HepG2 (cell line): Measurements from ENCODE around the gene DOCK1. TPM values are rescaled to one million over a fixed set of nuclear protein-coding genes. Genes with fewer than 3 reads are reported as not detected.

Experiments used
- ATAC-seq: fragments of 200-7000 bp; cut with Tn5 transposase; 3 replicates; pipeline ENCODE4 v1.9.1; 2020; ENCODE audit warnings: mild to moderate bottlenecking, moderate library complexity
- BruUV-seq: library from RNA; stranded (reverse); fragments of 400-500 nt; replicated peaks from 2 replicates; lab custom pipeline; 2021; lab: Mats Ljungman, UMichigan
- CTCF ChIA-PET: fragments of 300-600 bp; formaldehyde crosslinking; extraction: SDS; loops from one replicate; lab custom pipeline; 2021; ENCODE audit warnings: low total read pairs, inconsistent platforms, low intra/inter-chr PET ratio; lab: Yijun Ruan, JAX
- POLR2A ChIA-PET: fragments of 350-600 bp; sonication (Branson Sonifier 250); formaldehyde crosslinking; loops from one replicate; lab custom pipeline; 2020; ENCODE audit warnings: antibody characterized with exemption, inconsistent platforms; lab: Yijun Ruan, JAX
- DNase-seq: peaks from one replicate; pipeline ENCODE4 v3.0.0-alpha.2; 2015; ENCODE audit warnings: low spot score
- FAIRE-seq: peaks from 3 replicates; lab custom pipeline; 2011; peaks lifted over from hg19 to GRCh38; lab: Jason Lieb, UNC
- H2AFZ ChIP-seq: one replicate; pipeline ENCODE4 v1.6.1; 2011; ENCODE audit warnings: low read length, inconsistent platforms
- H3K27ac ChIP-seq: fragments of 300-600 bp; 3 replicates; pipeline ENCODE4 v1.8.0; 2011; ENCODE audit warnings: mixed run types, mild to moderate bottlenecking, mixed read lengths, low read length, inconsistent platforms; ENCODE audit not compliant: insufficient read depth; ENCODE audit errors: extremely low read length
- H3K27me3 ChIP-seq, 2 experiments: fragments of 200-600 bp in 1 of 2; 2 replicates in 1 of 2; 3 replicates in 1 of 2; pipeline versions ENCODE4 v1.6.0 to v1.8.0; 2011; ENCODE audit warnings: low read length in 2 of 2, mild to moderate bottlenecking in 2 of 2, moderate library complexity in 2 of 2, inconsistent platforms in 1 of 2; ENCODE audit not compliant: insufficient read depth in 2 of 2, control insufficient read depth in 1 of 2
- H3K36me3 ChIP-seq, 2 experiments: fragments of 200-600 bp in 1 of 2; replicated peaks in 1 of 2; 2 replicates in 1 of 2; 3 replicates in 1 of 2; pipeline versions ENCODE4 v1.5.1 to v1.8.0; 2011; ENCODE audit warnings: low read length in 2 of 2, inconsistent platforms in 1 of 2; ENCODE audit not compliant: insufficient read depth in 2 of 2, control insufficient read depth in 1 of 2
- H3K4me1 ChIP-seq: 2 replicates; pipeline ENCODE4 v1.5.1; 2012; ENCODE audit warnings: low read length, inconsistent platforms; ENCODE audit not compliant: insufficient read depth
- H3K4me2 ChIP-seq: 2 replicates; pipeline ENCODE4 v1.6.0; 2011; ENCODE audit warnings: low read depth, low read length, inconsistent platforms
- H3K4me3 ChIP-seq, 3 experiments: fragments of 200-600 bp in 1 of 3; sonication (generic), shearing (Covaris generic) in 1 of 3; replicated peaks in 1 of 3; 2 replicates each; pipeline ENCODE4 v1.5.1; 2011 to 2016; ENCODE audit warnings: low read length in 3 of 3, inconsistent platforms in 2 of 3, low read depth in 2 of 3, mild to moderate bottlenecking in 2 of 3, control low read depth in 1 of 3, mixed read lengths in 1 of 3; ENCODE audit not compliant: insufficient read depth in 1 of 3
- H3K79me2 ChIP-seq: one replicate; pipeline ENCODE4 v1.6.1; 2011; ENCODE audit warnings: low read length, inconsistent platforms; ENCODE audit not compliant: insufficient read depth
- H3K9ac ChIP-seq: 2 replicates; pipeline ENCODE4 v1.6.0; 2011; ENCODE audit warnings: mild to moderate bottlenecking, low read depth, low read length, inconsistent platforms; ENCODE audit not compliant: insufficient read depth
- H3K9me3 ChIP-seq: 2 replicates; pipeline ENCODE4 v1.5.1; 2012; ENCODE audit warnings: mild to moderate bottlenecking, low read length
- H4K20me1 ChIP-seq: 2 replicates; pipeline ENCODE4 v1.6.0; 2011; ENCODE audit warnings: inconsistent platforms, mild to moderate bottlenecking, low read length, moderate library complexity; ENCODE audit not compliant: insufficient read depth
- E2F2 ChIP-seq: sonication (generic); formaldehyde crosslinking; IDR thresholded peaks from 2 replicates; pipeline ENCODE4 v1.4.0; 2020; ENCODE audit warnings: missing genetic modification reagents, borderline replicate concordance
- HMG20B ChIP-seq: conservative IDR thresholded peaks from 2 replicates; pipeline ENCODE4 v1.6.1; 2016; ENCODE audit warnings: missing genetic modification reagents, missing compliant biosample characterization
- KDM3A ChIP-seq: IDR thresholded peaks from 2 replicates; pipeline ENCODE4 v1.6.1; 2018; ENCODE audit warnings: low read depth, missing compliant biosample characterization
- KIAA2018 ChIP-seq: sonication (generic); formaldehyde crosslinking; IDR thresholded peaks from 2 replicates; pipeline ENCODE4 v1.5.0; 2020; ENCODE audit warnings: mild to moderate bottlenecking, missing genetic modification reagents, borderline replicate concordance
- MATR3 ChIP-seq: sonication (generic); formaldehyde crosslinking; IDR thresholded peaks from 2 replicates; pipeline ENCODE4 v1.4.0; 2020; ENCODE audit warnings: missing genetic modification reagents
- NR2F1 ChIP-seq, 2 experiments: fragments of 450-650 bp in 1 of 2; formaldehyde crosslinking in 1 of 2; IDR thresholded peaks; 2 replicates each; pipeline versions ENCODE4 v1.5.0 to v1.6.1; 2016 to 2020; ENCODE audit warnings: mild to moderate bottlenecking in 1 of 2, missing compliant biosample characterization in 1 of 2, missing genetic modification reagents in 1 of 2, moderate library complexity in 1 of 2
- PHF8 ChIP-seq: sonication (generic); formaldehyde crosslinking; IDR thresholded peaks from 2 replicates; pipeline ENCODE4 v1.5.0; 2020; ENCODE audit warnings: missing genetic modification reagents
- STAT5B ChIP-seq: sonication (generic); formaldehyde crosslinking; IDR thresholded peaks from 2 replicates; pipeline ENCODE4 v1.4.0; 2020; ENCODE audit warnings: missing genetic modification reagents
- YEATS4 ChIP-seq: sonication (generic); formaldehyde crosslinking; IDR thresholded peaks from 2 replicates; pipeline ENCODE4 v1.4.0; 2020; ENCODE audit warnings: missing genetic modification reagents, borderline replicate concordance
- ZNF124 ChIP-seq: sonication (generic); formaldehyde crosslinking; IDR thresholded peaks from 2 replicates; pipeline ENCODE4 v1.4.0; 2020; ENCODE audit warnings: missing genetic modification reagents
- ZNF3 ChIP-seq: IDR thresholded peaks from 2 replicates; pipeline ENCODE4 v1.7.0; 2017; ENCODE audit warnings: inconsistent platforms
- ZNF329 ChIP-seq: sonication (generic); formaldehyde crosslinking; IDR thresholded peaks from 2 replicates; pipeline ENCODE4 v1.9.0; 2021; ENCODE audit warnings: low read depth, mild to moderate bottlenecking, missing genetic modification reagents
- ZNF577 ChIP-seq: sonication (generic); formaldehyde crosslinking; IDR thresholded peaks from 2 replicates; pipeline ENCODE4 v1.4.0; 2020; ENCODE audit warnings: mild to moderate bottlenecking, low read depth, missing genetic modification reagents, borderline replicate concordance
- ZSCAN29 ChIP-seq: sonication (generic); formaldehyde crosslinking; conservative IDR thresholded peaks from 2 replicates; pipeline ENCODE4 v1.4.0; 2020; ENCODE audit warnings: mild to moderate bottlenecking, missing genetic modification reagents
- WGBS: methylation state at CpG from one replicate; pipeline ENCODE4 v1.1.6; 2017; ENCODE audit warnings: low lambda C conversion rate; 5-methylcytosine and 5-hydroxymethylcytosine counted together
- in situ Hi-C: cut with HindIII; loops from 2 replicates; pipeline ENCODE4 v1.10.0; 2017; ENCODE audit warnings: low pct_unique_long_range_greater_than_20kb; ENCODE audit not compliant: extremely low pct_ligation_motif_present
- intact Hi-C: fragments of 100-400 bp; cut with micrococcal nuclease; formaldehyde crosslinking; loops from one replicate; pipeline ENCODE4 v1.10.0; 2022; ENCODE audit not compliant: unreplicated experiment
- polyA plus RNA-seq, 8 experiments: library from polyadenylated mRNA; depleted of rRNA in 3 of 8; stranded (reverse) in 7 of 8; unstranded in 1 of 8; fragments of >200 nt; fragmentation: Illumina TruSeq in 4 of 8; extraction: Trizol in 4 of 8; gene quantifications; 2 replicates each; pipeline versions ENCODE4 v1.2.1 to v1.2.3, GENCODE V29; 2011 to 2016; ENCODE audit warnings: low read depth in 4 of 8, missing spikeins in 1 of 8, mixed read lengths in 1 of 8; ENCODE audit not compliant: insufficient read depth in 1 of 8
- total RNA-seq, 5 experiments: library from RNA; depleted of rRNA; stranded (reverse); fragments of >200 nt; fragmentation: Illumina TruSeq; extraction: Trizol; gene quantifications; 2 replicates each; pipeline ENCODE4 v1.2.3, GENCODE V29; 2016; ENCODE audit warnings: low read depth in 1 of 5

DOCK1 gene
- total and polyA plus RNA-seq, 2 of the 13 experiments (the other 11 are each of a cell fraction or from before 2014, with no cell fraction given): 8.3 to 25.5 TPM

GRCh38 chr10:127197154-127197432 lies 291.9 kb downstream of the DOCK1 start:
- Histone ChIP-seq H3K36me3 (0 out of 5 replicates have a peak, but pooled peaks cover 0 to 2% of the 10 kb centered on the region in 2 experiments), H3K4me2 (no peak overlapping the region), H4K20me1 (no peaks in the 10 kb centered on the region; the same call in 1 of the 2 replicates), H3K9me3 (no peaks in the 10 kb centered on the region), H3K4me3 (no peak overlapping the region), H3K9ac (no peak overlapping the region), H3K27ac (no peak overlapping the region), H2AFZ (no peak overlapping the region), H3K27me3 (no peaks in the 10 kb centered on the region), H3K79me2 (no peaks in the 10 kb centered on the region), H3K4me1 (peaks cover 6% of the 10 kb centered on the region; the same call in 1 of the 2 replicates)
- no TSS peak for BruUV-seq
- CTCF ChIA-PET: no interaction called here
- no peak for FAIRE-seq
- DNase-seq: no peak
- in situ Hi-C loops (no loop called here), intact Hi-C loops (no loop called here)
- ATAC-seq: no peak; the same call in 2 of the 3 replicates
- POLR2A ChIA-PET: no interaction called here
- WGBS: 93% methylated on average over 3 of the region's 5 CpGs
- TF ChIP-seq ZSCAN29: no peak
- TF ChIP-seq ZNF329 (CRISPR knock-in tag): no peak
- no peak for TF ChIP-seq ZNF577 (CRISPR knock-in tag)
- no peak for TF ChIP-seq STAT5B (CRISPR knock-in tag)
- TF ChIP-seq ZNF124 (CRISPR knock-in tag): no peak
- TF ChIP-seq KIAA2018: no peak
- TF ChIP-seq ZNF3: no peak
- TF ChIP-seq PHF8 (CRISPR knock-in tag): no peak
- TF ChIP-seq HMG20B (CRISPR knock-in tag): no peak
- no peak for TF ChIP-seq NR2F1 (CRISPR knock-in tag; IDR thresholded peaks at IDR 0.05)
- no peak for TF ChIP-seq MATR3 (CRISPR knock-in tag)
- TF ChIP-seq E2F2 (CRISPR knock-in tag): no peak
- no peak for TF ChIP-seq KDM3A
- no peak for TF ChIP-seq YEATS4 (CRISPR knock-in tag)
